Stimulated activated CD8-positive, alpha-beta memory T cell treated with anti-CD3 and anti-CD28 coated beads, Interleukin-15, amount 100 ng/mL, for 48 hours (primary cell): ENCODE data around the gene ACTR2.
"Not testable (repeated sequence)": the region's sequence is repeated elsewhere in the genome, so short reads cannot be mapped to it uniquely, and the experiment has no call there.

Experiments used
- DNase-seq, 2 donors: peaks; one replicate each; pipeline ENCODE4 v3.0.0-alpha.2; 2020; ENCODE audit warnings: low read depth in 2 of 2

ACTR2 gene

GRCh38 chr2:65228263-65228750 is 676 bp downstream of the ACTR2 start:
- DNase-seq = no peak

GRCh38 chr2:65231121-65231520 is 3.5 kb downstream of the ACTR2 start:
- DNase-seq = no peak

- DNase-seq = no peak
Measured at GRCh38 chr2:65231892-65232477, 4.4 kb downstream of the ACTR2 start.

GRCh38 chr2:65232636-65233035 is 5.0 kb downstream of the ACTR2 start:
- DNase-seq = no peak

- DNase-seq = no peak
Measured at GRCh38 chr2:65240657-65241056, 13.0 kb downstream of the ACTR2 start.

GRCh38 chr2:65244452-65244851 is 16.8 kb downstream of the ACTR2 start:
- DNase-seq = not testable (repeated sequence)

GRCh38 chr2:65252640-65253039 is 25.0 kb downstream of the ACTR2 start:
- DNase-seq = no peak

GRCh38 chr2:65255356-65255755 is 27.7 kb downstream of the ACTR2 start:
- no peak for DNase-seq

GRCh38 chr2:65256054-65256453 is 28.4 kb downstream of the ACTR2 start:
- no peak for DNase-seq

GRCh38 chr2:65257866-65258265 is 30.2 kb downstream of the ACTR2 start:
- not testable (repeated sequence) for DNase-seq

- no peak for DNase-seq
Measured at GRCh38 chr2:65261676-65262075, 34.0 kb downstream of the ACTR2 start.

GRCh38 chr2:65263262-65263661 is 35.6 kb downstream of the ACTR2 start:
- DNase-seq = no peak

GRCh38 chr2:65263986-65264385 is 36.4 kb downstream of the ACTR2 start:
- DNase-seq = no peak

GRCh38 chr2:65264821-65265670 is 37.4 kb downstream of the ACTR2 start:
- DNase-seq = no peak

- no peak for DNase-seq
Measured at GRCh38 chr2:65265671-65266045, 38.0 kb downstream of the ACTR2 start.

- no peak for DNase-seq
Measured at GRCh38 chr2:65267008-65267407, 39.4 kb downstream of the ACTR2 start.

GRCh38 chr2:65268957-65269356 is 41.3 kb downstream of the ACTR2 start:
- DNase-seq = no peak

- no peak for DNase-seq
Measured at GRCh38 chr2:65273344-65273743, 45.7 kb downstream of the ACTR2 start.

- no peak for DNase-seq
Measured at GRCh38 chr2:65275141-65275915, 47.7 kb downstream of the ACTR2 start.

GRCh38 chr2:65276609-65277008 is 49.0 kb downstream of the ACTR2 start:
- DNase-seq = no peak

GRCh38 chr2:65277118-65277517 is 49.5 kb downstream of the ACTR2 start:
- no peak for DNase-seq

- DNase-seq = no peak
Measured at GRCh38 chr2:65277791-65278483, 50.3 kb downstream of the ACTR2 start.
